Measurements from ENCODE around the gene CALM3.
"Not testable (repeated sequence)": the region's sequence is repeated elsewhere in the genome, so short reads cannot be mapped to it uniquely, and the experiment has no call there.

The CALM3 gene

DNA sequence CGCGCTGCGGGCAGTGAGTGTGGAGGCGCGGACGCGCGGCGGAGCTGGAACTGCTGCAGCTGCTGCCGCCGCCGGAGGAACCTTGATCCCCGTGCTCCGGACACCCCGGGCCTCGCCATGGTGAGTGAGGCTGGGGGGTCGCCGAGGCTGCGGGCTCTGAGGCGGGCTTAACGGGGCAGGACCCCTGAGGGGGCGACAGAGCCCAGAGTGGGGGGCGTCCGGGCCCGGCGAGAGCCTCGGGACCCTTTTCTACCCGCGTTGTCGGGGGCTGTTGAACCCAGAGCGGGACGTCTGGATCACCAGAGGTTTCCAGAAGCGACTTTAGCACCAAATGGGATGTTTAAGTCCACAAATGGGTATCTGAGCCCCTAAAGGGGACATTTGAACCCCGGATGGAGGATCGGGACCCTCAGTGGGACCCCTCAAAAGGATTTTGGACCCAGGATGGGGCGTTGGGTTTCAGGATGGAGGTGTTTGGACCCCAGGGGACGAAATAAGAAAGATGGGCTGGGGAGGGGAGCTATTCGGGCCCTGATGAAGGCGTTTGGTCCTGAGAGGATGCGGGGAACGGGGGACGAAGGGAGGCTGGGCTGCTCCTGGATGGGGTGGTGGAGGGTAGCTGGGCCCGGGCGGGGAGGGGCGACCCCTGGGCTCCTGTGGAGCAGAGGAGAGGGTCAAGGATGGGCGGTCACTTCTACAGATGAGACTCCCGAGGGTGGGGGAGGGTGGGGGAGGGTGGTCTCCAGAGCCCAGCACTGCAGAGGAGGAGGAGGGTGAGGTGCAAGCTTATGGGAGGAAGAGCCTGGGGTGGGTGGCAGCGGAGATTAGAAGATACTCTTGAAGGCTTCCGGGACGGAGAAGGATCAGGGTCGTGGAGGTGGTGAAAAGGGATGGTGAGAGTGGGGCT is at the start of gene CALM3:
Gene CALM3 (plus strand): TSS at position 13 of the 907 bp plus-strand sequence. CDS start 105 bp downstream, at position 118.
- peak; percentile 78 for TF ChIP-seq POLR2A (IDR thresholded peaks at IDR 0.05; ENCODE audit: low read depth, low read length)
- FAIRE-seq (no peak), DNase-seq (ENCODE audit: insufficient read length, low spot score) (no peak)

GRCh38 chr19:46552891-46553290 is 48.2 kb upstream of the CALM3 start:
- FAIRE-seq (no peak), DNase-seq (ENCODE audit: insufficient read length, low spot score) (no peak)
- TF ChIP-seq POLR2A (IDR thresholded peaks at IDR 0.05; ENCODE audit: low read depth, low read length), result no peak

DNA sequence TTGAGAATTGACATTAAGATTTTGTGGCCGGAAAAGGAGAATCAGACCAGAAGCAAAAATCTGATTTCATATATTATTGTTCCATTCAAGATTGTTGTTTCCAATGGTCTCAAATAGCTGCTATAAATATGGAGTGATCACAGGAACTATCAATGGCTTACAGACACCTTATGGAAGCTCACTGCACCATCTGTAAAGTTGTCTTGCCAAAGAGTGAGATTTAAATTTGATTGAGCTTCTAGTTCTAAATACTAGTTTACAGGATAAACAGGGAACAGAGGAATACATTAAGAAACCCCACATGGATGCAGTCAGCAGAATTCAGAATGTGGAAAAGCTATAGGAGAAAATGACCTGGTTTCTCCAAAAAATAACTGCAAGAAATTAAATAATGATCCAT is 47.0 kb upstream of the CALM3 start:
- FAIRE-seq (no peak), DNase-seq (ENCODE audit: insufficient read length, low spot score) (no peak)
- no peak for TF ChIP-seq POLR2A (IDR thresholded peaks at IDR 0.05; ENCODE audit: low read depth, low read length)

- DNase-seq (ENCODE audit: insufficient read length, low spot score), result no peak
- no peak for FAIRE-seq
- TF ChIP-seq POLR2A (IDR thresholded peaks at IDR 0.05; ENCODE audit: low read depth, low read length), result no peak
These were observed 45.4 kb upstream of the CALM3 start for GRCh38 chr19:46555628-46556280.

GRCh38 chr19:46556471-46556870 is 44.7 kb upstream of the CALM3 start:
- FAIRE-seq; DNase-seq (ENCODE audit: insufficient read length, low spot score): not testable (repeated sequence)

GRCh38 chr19:46559203-46559602 is 41.9 kb upstream of the CALM3 start:
- TF ChIP-seq POLR2A (IDR thresholded peaks at IDR 0.05; ENCODE audit: low read depth, low read length), result no peak
- DNase-seq (ENCODE audit: insufficient read length, low spot score) (no peak), FAIRE-seq (no peak)

DNA sequence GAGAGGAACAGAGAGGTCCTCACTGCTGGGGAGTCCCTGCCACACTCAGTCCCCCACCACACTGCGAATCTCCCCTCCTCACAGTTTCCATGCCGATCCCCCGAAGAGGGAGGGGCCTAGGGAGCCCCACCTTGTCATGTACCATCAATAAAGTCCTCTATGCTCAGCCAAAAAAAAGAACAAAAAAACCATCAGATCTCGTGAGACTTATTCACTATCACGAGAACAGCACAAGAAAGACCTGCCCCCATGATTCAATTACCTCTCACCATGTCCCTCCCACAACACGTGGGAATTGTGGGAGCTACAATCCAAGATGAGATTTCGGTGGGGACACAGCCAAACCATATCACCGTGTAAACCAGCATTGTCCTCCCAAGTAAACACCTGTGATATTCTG is 41.5 kb upstream of the CALM3 start:
- not testable (repeated sequence) for DNase-seq (ENCODE audit: insufficient read length, low spot score); FAIRE-seq

GRCh38 chr19:46564701-46565100 is 36.4 kb upstream of the CALM3 start:
- FAIRE-seq (no peak), DNase-seq (ENCODE audit: insufficient read length, low spot score) (no peak)
- TF ChIP-seq POLR2A (IDR thresholded peaks at IDR 0.05; ENCODE audit: low read depth, low read length), result no peak

DNA sequence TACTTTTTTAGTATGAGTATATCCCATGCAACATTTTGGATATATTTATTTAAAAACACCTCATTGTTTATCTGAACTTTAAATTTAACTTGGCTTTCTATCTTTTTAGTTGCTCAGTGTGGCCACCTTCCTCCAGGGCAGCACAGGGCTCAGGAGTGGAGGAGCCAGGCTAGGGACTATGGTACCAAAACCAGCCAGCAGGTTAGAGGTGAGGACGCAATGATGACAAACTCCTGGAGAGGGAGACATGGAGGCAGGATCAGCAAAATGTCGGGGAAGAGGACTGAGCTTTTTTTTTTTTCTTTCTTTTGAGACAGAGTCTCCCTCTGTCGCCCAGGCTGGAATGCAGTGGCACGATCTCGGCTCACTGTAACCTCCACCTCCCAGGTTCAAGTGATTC is 29.6 kb upstream of the CALM3 start:
- TF ChIP-seq POLR2A (IDR thresholded peaks at IDR 0.05; ENCODE audit: low read depth, low read length), result no peak
- peak; percentile 15 for DNase-seq (ENCODE audit: insufficient read length, low spot score)
- FAIRE-seq, result no peak

DNA sequence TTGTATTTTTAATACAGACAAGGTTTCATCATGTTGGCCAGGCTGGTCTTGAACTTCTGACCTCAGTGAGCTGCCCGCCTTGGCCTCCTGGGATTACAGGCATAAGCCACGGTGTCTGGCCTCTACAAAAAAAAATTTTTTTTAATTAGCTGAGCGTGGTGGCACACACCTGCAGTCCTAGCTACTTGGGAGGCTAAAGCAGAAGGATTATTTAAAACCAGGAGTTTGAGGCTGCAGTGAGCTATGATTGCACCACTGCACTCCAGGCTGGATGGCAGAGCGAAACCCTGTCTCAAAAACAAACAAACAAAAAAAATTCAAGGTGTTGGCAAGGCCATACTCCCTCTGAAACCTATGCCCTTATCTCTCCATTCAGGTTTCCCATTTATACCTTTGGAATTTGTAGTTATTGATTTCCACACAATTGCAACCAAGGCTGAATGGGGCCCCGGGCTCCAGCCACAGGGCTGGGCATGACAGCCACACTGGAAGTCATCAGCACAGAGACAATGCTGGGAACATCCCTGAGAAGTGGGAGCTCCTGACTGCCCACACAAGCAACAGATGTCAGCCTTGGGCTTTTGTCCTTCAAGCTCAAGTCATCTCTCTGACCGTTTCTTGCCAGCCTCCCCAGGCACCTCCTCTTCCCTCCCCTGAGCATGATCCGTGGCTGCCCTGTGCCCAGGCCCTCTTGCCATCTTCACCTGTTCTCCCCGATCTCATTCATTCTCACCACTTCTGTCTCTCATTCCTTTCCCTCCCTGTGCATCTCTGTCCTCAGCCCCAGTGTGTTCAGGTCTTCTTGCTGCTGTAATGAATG is 27.2 kb upstream of the CALM3 start:
- no peak for TF ChIP-seq POLR2A (IDR thresholded peaks at IDR 0.05; ENCODE audit: low read depth, low read length)
- FAIRE-seq, result no peak
- no peak for DNase-seq (ENCODE audit: insufficient read length, low spot score)

- TF ChIP-seq POLR2A (IDR thresholded peaks at IDR 0.05; ENCODE audit: low read depth, low read length), result no peak
- no peak for FAIRE-seq
These were observed 26.6 kb upstream of the CALM3 start for GRCh38 chr19:46574533-46574932.

GRCh38 chr19:46578450-46578849 is 22.7 kb upstream of the CALM3 start:
- FAIRE-seq (no peak), DNase-seq (ENCODE audit: insufficient read length, low spot score) (no peak)
- no peak for TF ChIP-seq POLR2A (IDR thresholded peaks at IDR 0.05; ENCODE audit: low read depth, low read length)

More at GRCh38 chr19:46574533-46574932, 26.6 kb upstream of the CALM3 start:
- no peak for DNase-seq (ENCODE audit: insufficient read length, low spot score)

GRCh38 chr19:46579361-46579879 is 21.7 kb upstream of the CALM3 start:
- FAIRE-seq, result no peak
- no peak for TF ChIP-seq POLR2A (IDR thresholded peaks at IDR 0.05; ENCODE audit: low read depth, low read length)
- DNase-seq (ENCODE audit: insufficient read length, low spot score), result no peak

GRCh38 chr19:46580247-46580646 is 20.9 kb upstream of the CALM3 start:
- DNase-seq (ENCODE audit: insufficient read length, low spot score), result no peak
- TF ChIP-seq POLR2A (IDR thresholded peaks at IDR 0.05; ENCODE audit: low read depth, low read length), result no peak
- FAIRE-seq, result no peak
